ENCODE results near the gene INTS7.
"Not testable (repeated sequence)": the region's sequence is repeated elsewhere in the genome, so short reads cannot be mapped to it uniquely, and the experiment has no call there.

Gene INTS7

GRCh38 chr1:211937422-211937821 lies 97.9 kb downstream of the INTS7 start:
- DNase-seq: not testable (repeated sequence)

GRCh38 chr1:211935448-211935970 lies 99.8 kb downstream of the INTS7 start:
- no peak for DNase-seq

GRCh38 chr1:211933946-211934714 lies 101.2 kb downstream of the INTS7 start:
- no peak for DNase-seq

GRCh38 chr1:211932933-211933254 lies 102.5 kb downstream of the INTS7 start:
- DNase-seq: no peak

- DNase-seq: no peak
Measured at GRCh38 chr1:211932231-211932932, 103.0 kb downstream of the INTS7 start.

GRCh38 chr1:211929683-211930082 lies 105.7 kb downstream of the INTS7 start:
- DNase-seq: no peak

GRCh38 chr1:211928993-211929637 lies 106.2 kb downstream of the INTS7 start:
- no peak for DNase-seq

- DNase-seq: no peak
Measured at GRCh38 chr1:211928290-211928801, 107.0 kb downstream of the INTS7 start.

- DNase-seq: peak in 5 of 56 donors; percentile 8 to 28 (median 17)
Measured at GRCh38 chr1:211925016-211925415, 110.3 kb downstream of the INTS7 start.

- DNase-seq: no peak
Measured at GRCh38 chr1:211924256-211924655, 111.1 kb downstream of the INTS7 start.

- peak in 8 of 56 donors; percentile 13 to 62 (median 22) for DNase-seq
Measured at GRCh38 chr1:211923095-211923494, 112.3 kb downstream of the INTS7 start.

- no peak for DNase-seq
Measured at GRCh38 chr1:211921579-211922095, 113.7 kb downstream of the INTS7 start.

GRCh38 chr1:211920602-211921226 lies 114.6 kb downstream of the INTS7 start:
- no peak for DNase-seq

GRCh38 chr1:211920141-211920572 lies 115.2 kb downstream of the INTS7 start:
- no peak for DNase-seq

GRCh38 chr1:211918843-211919414 lies 116.4 kb downstream of the INTS7 start:
- DNase-seq: no peak

- DNase-seq: not testable (repeated sequence)
Measured at GRCh38 chr1:211916458-211916857, 118.9 kb downstream of the INTS7 start.

- no peak for DNase-seq
Measured at GRCh38 chr1:211915924-211916323, 119.4 kb downstream of the INTS7 start.

- peak in 23 of 56 donors; percentile 4 to 66 (median 31) for DNase-seq
Measured at GRCh38 chr1:211912844-211913432, 122.4 kb downstream of the INTS7 start.

- no peak for DNase-seq
Measured at GRCh38 chr1:211912038-211912437, 123.3 kb downstream of the INTS7 start.

GRCh38 chr1:211910913-211911485 lies 124.4 kb downstream of the INTS7 start:
- DNase-seq: no peak

Measured in nucleus accumbens (tissue), 56 donors.